ENCODE measurements around the gene PTAR1.

DNA sequence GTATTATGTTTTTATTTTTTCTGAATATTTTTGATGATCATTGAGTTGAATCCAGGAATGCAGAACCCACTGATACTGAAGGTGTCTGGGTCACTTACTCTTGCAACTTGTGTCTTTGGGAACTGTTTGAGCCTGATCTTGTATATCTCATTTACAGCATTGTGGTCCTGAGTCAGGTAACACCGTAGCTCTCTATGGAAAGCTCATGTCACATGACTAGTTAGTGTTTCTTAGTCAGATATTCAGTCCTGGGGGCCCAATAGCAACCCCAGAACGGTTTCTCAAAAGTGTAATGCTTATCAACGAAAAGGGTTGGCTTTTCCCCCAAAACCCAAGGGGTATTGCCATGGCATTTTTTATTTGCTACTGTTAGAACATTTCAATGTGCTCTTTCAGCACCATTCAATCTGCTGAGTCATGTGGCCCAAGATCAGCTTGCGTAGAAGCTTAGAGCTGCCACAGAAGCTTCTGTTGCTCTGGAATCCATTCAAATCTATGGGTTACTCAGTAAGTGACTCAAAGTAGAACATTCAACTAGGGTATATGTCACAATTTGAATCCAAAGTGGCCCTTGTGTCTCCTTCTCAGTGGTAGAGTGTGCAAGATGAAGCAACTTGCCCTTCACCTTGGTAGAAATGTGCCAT lies 12.1 kb upstream of the PTAR1 start:
- TF ChIP-seq CTCF (conservative IDR thresholded peaks at IDR 0.05; ENCODE audit: low read length) = no peak
- no peak for TF ChIP-seq EZH2phosphoT487 (IDR thresholded peaks at IDR 0.05; ENCODE audit: borderline replicate concordance)

All from Loucy (cell line).